MCF 10A (cell line): ENCODE results near the gene FANCL. TPM values are rescaled to one million over a fixed set of nuclear protein-coding genes. Genes with fewer than 3 reads are reported as not detected.
"Not testable (repeated sequence)": the region's sequence is repeated elsewhere in the genome, so short reads cannot be mapped to it uniquely, and the experiment has no call there.

Source experiments
- BruUV-seq: library from RNA; stranded (reverse); fragments of 400-500 nt; replicated peaks from 2 replicates; lab custom pipeline; 2021; lab: Mats Ljungman, UMichigan
- CTCF ChIA-PET: fragments of 300-600 bp; sonication (Branson Sonifier 250); formaldehyde crosslinking; extraction: SDS; loops from one replicate; lab custom pipeline; 2021; ENCODE audit warnings: antibody characterized with exemption, inconsistent platforms; lab: Yijun Ruan, JAX
- POLR2A ChIA-PET: fragments of 300-600, 350-650 bp; sonication (Branson Sonifier 250); formaldehyde crosslinking; extraction: SDS; loops from one replicate; lab custom pipeline; 2020; ENCODE audit warnings: antibody characterized with exemption, inconsistent platforms; lab: Yijun Ruan, JAX
- DNase-seq: peaks from one replicate; pipeline ENCODE4 v3.0.0-alpha.2; 2018; ENCODE audit not compliant: unreplicated experiment
- H3K27ac Mint-ChIP-seq: one replicate; pipeline ENCODE4 v1.8.0; 2022; ENCODE audit warnings: mild to moderate bottlenecking, low read depth, mixed read lengths; ENCODE audit not compliant: unreplicated experiment
- H3K27me3 Mint-ChIP-seq: one replicate; pipeline ENCODE4 v1.8.0; 2022; ENCODE audit warnings: mixed read lengths; ENCODE audit not compliant: insufficient read depth, unreplicated experiment
- H3K36me3 Mint-ChIP-seq: one replicate; pipeline ENCODE4 v1.8.0; 2022; ENCODE audit warnings: mild to moderate bottlenecking, moderate library complexity, mixed read lengths; ENCODE audit not compliant: insufficient read depth, unreplicated experiment
- H3K4me1 Mint-ChIP-seq: one replicate; pipeline ENCODE4 v1.8.0; 2022; ENCODE audit warnings: mixed read lengths; ENCODE audit not compliant: insufficient read depth, unreplicated experiment
- H3K4me3 Mint-ChIP-seq: one replicate; pipeline ENCODE4 v1.8.0; 2022; ENCODE audit warnings: mild to moderate bottlenecking, moderate library complexity, mixed read lengths; ENCODE audit not compliant: unreplicated experiment
- H3K9me3 Mint-ChIP-seq: one replicate; pipeline ENCODE4 v1.8.0; 2022; ENCODE audit warnings: mixed read lengths; ENCODE audit not compliant: unreplicated experiment
- CTCF ChIP-seq: fragments of 200-600 bp; IDR thresholded peaks from one replicate; pipeline ENCODE4 v1.8.0; 2022; ENCODE audit warnings: antibody characterized with exemption, mild to moderate bottlenecking; ENCODE audit not compliant: unreplicated experiment
- intact Hi-C: fragments of 100-400 bp; cut with micrococcal nuclease; formaldehyde crosslinking; loops from 2 replicates; pipeline ENCODE4 v1.14.1; 2022
- total RNA-seq: library from RNA; stranded (reverse); gene quantifications from 2 replicates; pipeline ENCODE4 v1.2.3, GENCODE V29; 2022

The FANCL gene
- total RNA-seq, 1 experiment from 2014 or later = 10.8 TPM

DNA sequence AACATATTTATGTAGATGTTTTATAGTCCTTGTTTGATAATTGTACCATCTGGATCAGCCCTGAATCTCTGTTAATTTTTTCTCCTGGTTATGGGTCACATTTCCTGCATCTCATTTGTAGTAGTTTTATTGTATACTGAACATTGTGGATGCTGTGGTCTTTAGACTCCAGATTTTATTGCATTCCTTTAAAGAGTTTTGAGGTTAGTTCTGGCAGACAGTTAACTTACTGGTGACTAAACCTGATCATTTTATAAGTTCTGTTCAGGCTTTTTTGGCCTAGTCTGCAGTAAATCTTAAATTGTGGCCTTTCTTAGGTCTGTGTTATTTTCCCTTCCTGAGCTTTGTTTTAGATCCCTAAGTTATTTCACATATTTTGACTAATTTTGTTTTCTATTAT, 84.3 kb downstream of the FANCL start:
- intact Hi-C loops = no loop called here
- peaks cover 42% of the 10 kb centered on the region for H3K36me3 Mint-ChIP-seq
- BruUV-seq = no TSS peak
- no peak overlapping the region for H3K4me3 Mint-ChIP-seq
- no peak overlapping the region for H3K27ac Mint-ChIP-seq
- ChIA-PET CTCF (interaction anchor here (0.6 to 1.6 kb wide), 3 partner anchors 14 to 291 kb away, joined by 3 to 6 read pairs (median 4); no protein-coding TSS in a partner anchor), POLR2A (interaction anchor here (1.0 kb wide), 1 partner anchor 8 kb away, joined by 3 read pairs; no protein-coding TSS in a partner anchor)
- peaks cover 8% of the 10 kb centered on the region for H3K4me1 Mint-ChIP-seq
- TF ChIP-seq CTCF = no peak
- no peaks in the 10 kb centered on the region for H3K27me3 Mint-ChIP-seq
- DNase-seq = no peak
- H3K9me3 Mint-ChIP-seq = no peaks in the 10 kb centered on the region

- H3K27ac Mint-ChIP-seq = no peak overlapping the region
Measured at GRCh38 chr2:58155160-58155778, 85.9 kb downstream of the FANCL start.

GRCh38 chr2:58146707-58147106, 94.4 kb downstream of the FANCL start:
- ChIA-PET POLR2A (interaction anchor here (0.6 kb wide), 1 partner anchor 474 kb away, joined by 4 read pairs; no protein-coding TSS in a partner anchor), CTCF (interaction anchor here (0.7 to 1.1 kb wide), 2 partner anchors 15 to 16 kb away, joined by 3 read pairs; no protein-coding TSS in a partner anchor)
- no peaks in the 10 kb centered on the region for H3K27me3 Mint-ChIP-seq
- H3K9me3 Mint-ChIP-seq = no peaks in the 10 kb centered on the region
- no peaks in the 10 kb centered on the region for H3K36me3 Mint-ChIP-seq
- no TSS peak for BruUV-seq
- peak; percentile 60 for DNase-seq
- H3K4me1 Mint-ChIP-seq = peaks cover 7% of the 10 kb centered on the region
- H3K27ac Mint-ChIP-seq = no peak overlapping the region
- no peak overlapping the region for H3K4me3 Mint-ChIP-seq
- TF ChIP-seq CTCF = no peak
- intact Hi-C loops = no loop called here

More at GRCh38 chr2:58155160-58155778, 85.9 kb downstream of the FANCL start:
- TF ChIP-seq CTCF = no peak
- Mint-ChIP-seq H3K36me3 (peaks cover 30% of the 10 kb centered on the region), H3K27me3 (no peaks in the 10 kb centered on the region), H3K4me1 (peaks cover 8% of the 10 kb centered on the region), H3K4me3 (no peak overlapping the region), H3K9me3 (no peaks in the 10 kb centered on the region)
- DNase-seq = no peak
- BruUV-seq = no TSS peak
- intact Hi-C loops = no loop called here
- ChIA-PET CTCF (interaction anchor here (0.5 to 1.6 kb wide), 3 partner anchors 16 to 308 kb away, joined by 3 to 6 read pairs (median 3); no protein-coding TSS in a partner anchor), POLR2A (no interaction called here)

DNA sequence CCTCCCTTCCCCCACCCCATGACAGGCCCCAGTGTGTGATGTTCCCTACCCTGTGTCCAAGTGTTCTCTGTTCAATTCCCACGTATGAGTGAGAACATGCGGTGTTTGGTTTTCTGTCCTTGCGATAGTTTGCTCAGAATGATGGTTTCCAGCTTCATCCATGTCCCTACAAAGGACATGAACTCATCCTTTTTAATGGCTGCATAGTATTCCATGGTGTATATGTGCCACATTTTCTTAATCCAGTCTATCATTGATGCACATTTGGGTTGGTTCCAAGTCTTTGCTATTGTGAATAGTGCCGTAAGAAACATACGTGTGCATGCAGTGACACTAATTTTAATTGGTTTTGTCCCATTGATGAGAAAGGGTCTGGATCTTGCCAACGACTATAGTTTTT, 95.4 kb downstream of the FANCL start:
- intact Hi-C loops, H3K36me3 Mint-ChIP-seq, H3K4me1 Mint-ChIP-seq, DNase-seq, H3K27ac Mint-ChIP-seq, H3K4me3 Mint-ChIP-seq, H3K27me3 Mint-ChIP-seq, H3K9me3 Mint-ChIP-seq, BruUV-seq: not testable (repeated sequence)
- CTCF ChIA-PET = interaction anchor here (0.7 to 1.1 kb wide), 2 partner anchors 14 to 17 kb away, joined by 3 read pairs; no protein-coding TSS in a partner anchor
- POLR2A ChIA-PET = interaction anchor here (0.6 to 1.1 kb wide), 2 partner anchors 8 to 475 kb away, joined by 4 read pairs; no protein-coding TSS in a partner anchor
